HG02885 (cell line): ENCODE results near the gene DYSF.
A peak's percentile ranks its signal among the peaks of the same experiment; 100 is the strongest.

Experiments
- ATAC-seq: cut with Tn5 transposase; IDR thresholded peaks from one replicate; pipeline ENCODE4 v1.9.1; 2021; ENCODE audit warnings: mild to moderate bottlenecking; ENCODE audit not compliant: unreplicated experiment, poor library complexity

Gene DYSF

DNA sequence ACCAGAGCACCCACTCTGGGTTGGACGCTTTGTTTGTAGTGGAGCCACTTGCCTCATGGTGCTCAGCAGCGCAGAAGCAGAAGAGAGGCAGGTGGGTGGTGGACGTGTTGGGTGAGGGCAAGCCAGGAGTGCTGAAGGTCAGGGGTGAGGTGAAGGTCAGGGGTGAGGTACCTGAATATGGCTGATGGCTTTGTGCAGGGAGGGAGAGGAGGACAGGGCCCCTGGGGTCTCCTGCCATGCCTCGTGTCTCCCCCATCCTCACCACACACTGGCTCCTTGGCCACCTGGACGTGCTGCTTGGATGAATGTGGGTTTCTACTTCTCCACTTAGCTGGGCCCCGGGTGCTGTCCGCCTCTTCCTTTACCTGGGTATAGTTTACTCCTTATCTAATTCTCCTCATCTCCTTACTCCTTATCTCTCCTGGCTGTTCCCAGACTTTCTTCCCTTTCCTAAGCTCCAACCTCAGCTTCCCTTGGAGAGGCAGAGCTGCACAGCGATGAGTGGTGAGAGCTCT, 68.1 kb downstream of the DYSF start:
- ATAC-seq, result no peak

- ATAC-seq, result no peak
These were observed 71.1 kb downstream of the DYSF start for GRCh38 chr2:71524476-71524875.

DNA sequence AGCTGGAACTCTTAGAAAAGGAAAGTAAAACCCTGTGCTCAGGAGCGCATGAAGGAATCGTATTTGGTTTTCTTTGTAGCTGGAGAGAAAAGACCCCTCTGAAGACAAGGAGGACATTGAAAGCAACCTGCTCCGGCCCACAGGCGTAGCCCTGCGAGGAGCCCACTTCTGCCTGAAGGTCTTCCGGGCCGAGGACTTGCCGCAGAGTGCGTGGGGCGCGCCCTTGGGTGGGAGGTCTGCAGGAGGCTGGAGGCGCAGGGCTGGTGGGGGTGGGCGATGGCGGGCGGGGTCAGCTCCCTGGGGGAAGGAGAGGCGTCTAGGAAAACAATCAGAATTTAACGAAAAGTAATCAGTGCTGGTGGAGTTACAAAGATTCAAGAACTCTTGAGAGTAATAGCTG, 72.8 kb downstream of the DYSF start:
- ATAC-seq, result no peak

- ATAC-seq, result no peak
These were observed 73.6 kb downstream of the DYSF start for GRCh38 chr2:71526975-71527374.

DNA sequence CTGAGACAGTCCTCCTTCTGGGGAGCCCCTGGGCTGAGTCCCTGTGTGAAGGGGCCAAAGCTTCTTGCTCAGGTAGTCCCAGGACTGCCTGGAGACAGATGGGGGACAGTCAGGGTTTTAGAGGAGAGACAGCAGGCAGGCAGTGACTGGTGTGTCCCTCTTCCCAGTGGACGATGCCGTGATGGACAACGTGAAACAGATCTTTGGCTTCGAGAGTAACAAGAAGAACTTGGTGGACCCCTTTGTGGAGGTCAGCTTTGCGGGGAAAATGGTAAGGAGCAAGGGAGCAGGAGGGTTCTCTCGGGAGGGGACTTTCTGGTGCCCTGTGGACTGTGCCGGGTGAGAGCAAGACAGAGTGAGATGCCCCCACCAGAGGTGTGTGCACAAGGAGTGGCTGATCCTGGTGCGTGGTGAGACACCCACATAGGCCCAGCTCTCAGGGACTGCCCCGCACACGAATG, 74.8 kb downstream of the DYSF start:
- no peak for ATAC-seq

GRCh38 chr2:71528749-71529148, 75.4 kb downstream of the DYSF start:
- no peak for ATAC-seq

- no peak for ATAC-seq
These were observed 76.8 kb downstream of the DYSF start for GRCh38 chr2:71530211-71530610.

DNA sequence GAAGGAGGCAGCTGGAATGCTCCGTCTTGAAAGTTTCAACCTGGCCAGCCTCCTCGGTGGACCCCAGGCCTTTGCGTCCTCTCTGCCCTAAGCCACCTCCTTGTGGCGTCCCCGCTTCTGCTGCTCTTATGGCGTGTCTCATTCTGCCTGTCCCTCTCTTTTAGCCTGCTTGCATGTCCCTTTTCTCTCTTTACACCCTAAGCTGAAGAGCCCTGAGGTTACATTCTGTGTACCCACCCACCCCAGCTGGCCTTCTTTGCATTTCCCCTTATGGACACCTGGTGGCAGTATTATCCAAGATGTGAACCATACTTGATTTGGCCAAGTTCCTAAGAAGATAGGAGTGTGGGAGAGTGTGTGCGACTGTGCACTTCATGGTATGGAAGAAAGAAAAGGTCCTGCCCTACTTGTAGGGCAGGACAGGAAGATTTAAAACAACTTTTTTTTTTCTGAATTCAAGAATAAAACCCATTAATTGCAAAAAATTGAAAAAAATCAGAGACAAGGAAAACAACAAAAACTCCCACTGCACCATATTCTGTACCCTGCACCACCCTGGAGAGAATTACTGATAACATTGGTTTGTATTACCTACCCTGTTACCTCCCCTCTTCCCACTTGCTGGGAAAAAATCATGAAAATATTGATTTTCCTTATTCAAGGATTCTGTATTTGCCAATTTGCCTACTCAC, 77.4 kb downstream of the DYSF start:
- no peak for ATAC-seq

DNA sequence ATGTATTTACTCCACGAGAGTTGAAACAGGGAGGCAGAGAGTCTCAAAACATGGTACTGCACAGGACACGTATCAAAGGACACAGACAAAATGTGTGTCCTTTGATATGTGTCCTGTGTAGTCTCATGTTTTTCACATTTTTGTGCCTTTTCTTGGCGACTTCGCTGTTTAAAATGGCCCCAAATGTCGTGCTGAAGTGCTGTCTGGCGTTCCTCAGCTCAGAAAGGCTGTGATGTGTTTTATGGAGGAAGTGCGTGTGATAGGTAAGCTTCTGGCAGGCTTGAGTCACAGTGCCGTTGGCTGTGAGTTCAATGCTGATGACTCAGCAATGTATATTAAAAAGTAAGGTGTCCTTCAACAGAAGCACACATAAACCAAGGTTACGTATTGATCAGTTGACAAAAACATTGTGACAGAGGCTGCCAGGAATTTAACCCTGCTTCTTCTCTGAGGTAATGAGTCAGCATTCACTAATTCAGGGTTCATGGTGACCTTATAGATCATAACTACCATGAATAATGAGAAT, 78.2 kb downstream of the DYSF start:
- no peak for ATAC-seq

DNA sequence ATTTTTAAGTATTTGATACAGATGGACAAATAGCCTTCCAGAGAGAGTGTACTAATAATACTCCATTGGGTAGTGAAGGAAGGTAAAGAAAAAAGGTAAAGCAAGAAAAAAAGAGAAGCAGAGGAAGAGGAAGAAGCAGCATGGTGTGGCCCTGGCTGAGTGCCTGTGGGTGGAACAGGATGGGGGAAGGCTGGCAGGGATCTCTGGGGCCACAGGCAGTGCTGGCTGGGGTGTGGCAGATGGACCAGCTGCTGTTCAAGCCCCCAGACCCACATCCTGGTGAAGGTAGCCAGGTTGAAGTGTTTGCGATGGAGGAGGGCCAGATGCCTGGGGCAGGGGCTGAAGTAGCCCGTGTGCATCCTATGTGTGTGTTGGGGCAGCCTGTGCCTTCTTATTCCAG, 79.0 kb downstream of the DYSF start:
- ATAC-seq, result no peak

- no peak for ATAC-seq
These were observed 80.8 kb downstream of the DYSF start for GRCh38 chr2:71534201-71534600.

GRCh38 chr2:71534826-71535225, 81.5 kb downstream of the DYSF start:
- ATAC-seq, result no peak

GRCh38 chr2:71535526-71535925, 82.2 kb downstream of the DYSF start:
- ATAC-seq, result no peak

DNA sequence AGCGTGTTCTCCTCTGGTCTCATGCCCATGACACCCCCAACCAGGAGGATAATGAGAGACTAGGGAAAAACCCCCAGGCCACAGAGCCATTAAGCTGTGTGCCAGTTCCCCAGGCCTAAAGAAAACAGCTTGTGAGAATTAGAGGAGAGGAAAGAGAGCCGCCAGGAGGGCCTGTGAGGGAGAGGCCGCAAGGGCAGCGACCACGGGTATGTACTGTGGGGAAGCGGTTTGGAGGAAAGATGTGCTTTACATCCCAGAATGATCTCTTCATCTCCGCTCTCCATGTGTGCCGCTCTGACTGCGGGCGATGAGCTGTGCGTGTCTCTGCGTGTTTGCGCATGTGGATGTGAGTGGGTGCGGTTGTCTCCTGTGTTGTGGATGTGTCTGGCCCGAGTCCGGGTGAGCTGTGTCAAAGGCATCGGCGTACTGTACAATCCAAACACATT, 82.9 kb downstream of the DYSF start:
- ATAC-seq, result no peak

- no peak for ATAC-seq
These were observed 84.9 kb downstream of the DYSF start for GRCh38 chr2:71538241-71538640.

GRCh38 chr2:71538656-71539265, 85.4 kb downstream of the DYSF start:
- no peak for ATAC-seq

- ATAC-seq, result no peak
These were observed 87.5 kb downstream of the DYSF start for GRCh38 chr2:71540818-71541217.

DNA sequence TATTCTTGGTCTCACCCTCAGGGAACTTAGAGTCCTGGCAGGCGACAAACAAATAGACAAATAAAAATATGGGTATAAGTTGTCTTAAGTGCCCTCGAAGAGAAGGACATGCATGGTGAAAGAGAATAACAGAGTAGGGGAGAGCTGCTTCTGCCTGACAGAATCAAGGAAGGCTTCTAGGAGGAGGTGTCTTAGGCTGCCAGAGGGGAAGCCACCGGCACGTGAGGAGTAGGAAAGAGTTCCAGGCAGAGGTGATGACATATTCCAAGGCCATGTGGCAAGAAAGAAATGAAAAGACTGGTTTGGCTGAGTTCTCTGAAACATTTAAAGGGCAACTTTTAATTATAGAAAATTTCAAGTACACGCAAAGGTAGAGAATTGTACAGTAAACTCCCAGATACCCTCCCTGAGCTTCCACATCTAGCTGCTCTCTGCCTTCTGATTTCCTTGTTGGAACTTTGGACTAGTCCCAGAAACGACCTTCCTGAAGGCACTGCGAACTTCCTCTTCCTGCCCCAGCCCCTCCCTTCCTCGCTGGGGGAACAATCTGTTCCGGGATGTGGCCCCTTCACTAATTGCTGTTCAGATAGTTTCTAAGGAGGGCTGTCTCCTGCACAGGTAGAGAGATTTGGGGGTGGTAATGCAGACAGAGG, 91.7 kb downstream of the DYSF start:
- no peak for ATAC-seq

GRCh38 chr2:71545572-71546274, 92.4 kb downstream of the DYSF start:
- peak; percentile 69 for ATAC-seq

- no peak for ATAC-seq
These were observed 92.9 kb downstream of the DYSF start for GRCh38 chr2:71546275-71546638.
